BLaER1 treated with 17β-estradiol and CSF1 and Interleukin-3, amounts not matched to agents 10 nM and 100 nM (cell line): ENCODE data around the gene SKIDA1.

Source experiments
- H3K27ac ChIP-seq, 11 experiments: shearing (Covaris generic); formaldehyde crosslinking; 2 replicates each; pipeline ENCODE4 v1.8.1; 2022
- H3K27me3 ChIP-seq, 11 experiments: shearing (Covaris generic); formaldehyde crosslinking; 2 replicates each; pipeline ENCODE4 v1.8.1; 2022
- H3K36me3 ChIP-seq, 11 experiments: shearing (Covaris generic); formaldehyde crosslinking; 2 replicates each; pipeline ENCODE4 v1.8.1; 2022
- H3K4me1 ChIP-seq, 10 experiments: shearing (Covaris generic); formaldehyde crosslinking; 2 replicates each; pipeline ENCODE4 v1.8.1; 2022
- H3K4me2 ChIP-seq, 11 experiments: shearing (Covaris generic); formaldehyde crosslinking; 2 replicates each; pipeline ENCODE4 v1.8.1; 2022
- H3K4me3 ChIP-seq, 10 experiments: shearing (Covaris generic); formaldehyde crosslinking; 2 replicates each; pipeline ENCODE4 v1.8.1; 2022
- H3K9ac ChIP-seq, 11 experiments: shearing (Covaris generic); formaldehyde crosslinking; 2 replicates each; pipeline ENCODE4 v1.8.1; 2022
- H3K9me3 ChIP-seq, 11 experiments: shearing (Covaris generic); formaldehyde crosslinking; replicated peaks in 1 of 11; 2 replicates each; pipeline ENCODE4 v1.8.1; 2022
- H4K20me1 ChIP-seq, 11 experiments: shearing (Covaris generic); formaldehyde crosslinking; 2 replicates each; pipeline ENCODE4 v1.8.1; 2022
- Cebpa-rat ChIP-seq, 11 experiments: shearing (Covaris generic); IDR thresholded peaks; 2 replicates each; pipeline ENCODE4 v1.8.1; 2022

Gene SKIDA1

GRCh38 chr10:21526188-21526859 lies 842 bp upstream of the SKIDA1 start:
- H3K27ac ChIP-seq, result no peak overlapping the region
- H3K36me3 ChIP-seq, result no peaks in the 10 kb centered on the region
- H3K4me3 ChIP-seq, result peak overlapping the region in 9 of 10 experiments; percentile 1 to 68 (median 51); a peak in 12 of 20 replicates
- no peak for TF ChIP-seq Cebpa-rat (IDR thresholded peaks at IDR 0.05)
- peaks cover 0 to 22% (median 5%) of the 10 kb centered on the region in 10 experiments; a peak in 9 of 20 replicates for H3K4me1 ChIP-seq
- H4K20me1 ChIP-seq, result peaks cover 0 to 79% (median 51%) of the 10 kb centered on the region in 11 experiments; a peak in 19 of 22 replicates
- H3K9ac ChIP-seq, result no peak overlapping the region
- peaks cover 99 to 100% (median 99%) of the 10 kb centered on the region in 11 experiments for H3K27me3 ChIP-seq
- peak overlapping the region in 10 of 11 experiments; percentile 28 to 94 (median 64); a peak in 16 of 22 replicates for H3K4me2 ChIP-seq
- H3K9me3 ChIP-seq, result no peaks in the 10 kb centered on the region

GRCh38 chr10:21524526-21525366 lies 736 bp downstream of the SKIDA1 start:
- peaks cover 0 to 22% (median 5%) of the 10 kb centered on the region in 10 experiments; a peak in 9 of 20 replicates for H3K4me1 ChIP-seq
- peak overlapping the region in 4 of 10 experiments; percentile 50 to 59 (median 50); a peak in 6 of 20 replicates for H3K4me3 ChIP-seq
- H3K27me3 ChIP-seq, result peaks cover 99 to 100% (median 99%) of the 10 kb centered on the region in 11 experiments
- TF ChIP-seq Cebpa-rat (IDR thresholded peaks at IDR 0.05), result peak in 3 of 11 experiments; percentile 12 to 45 (median 25); a peak in 2 of 22 replicates
- peak overlapping the region in 5 of 11 experiments; percentile 62 to 94 (median 83); a peak in 9 of 22 replicates for H3K4me2 ChIP-seq
- no peaks in the 10 kb centered on the region for H3K9me3 ChIP-seq
- H3K9ac ChIP-seq, result no peak overlapping the region
- H3K27ac ChIP-seq, result no peak overlapping the region
- no peaks in the 10 kb centered on the region for H3K36me3 ChIP-seq
- peaks cover 0 to 89% (median 54%) of the 10 kb centered on the region in 11 experiments; a peak in 19 of 22 replicates for H4K20me1 ChIP-seq

- Histone ChIP-seq H4K20me1 (peaks cover 0 to 89% (median 60%) of the 10 kb centered on the region in 11 experiments; a peak in 19 of 22 replicates), H3K27ac (no peak overlapping the region), H3K9me3 (no peaks in the 10 kb centered on the region), H3K9ac (no peak overlapping the region), H3K4me1 (peaks cover 0 to 22% (median 5%) of the 10 kb centered on the region in 10 experiments; a peak in 9 of 20 replicates), H3K4me2 (peak overlapping the region in 1 of 11 experiments; percentile 84; a peak in 1 of 22 replicates), H3K27me3 (peaks cover 99 to 100% (median 99%) of the 10 kb centered on the region in 11 experiments), H3K4me3 (no peak overlapping the region), H3K36me3 (no peaks in the 10 kb centered on the region)
- TF ChIP-seq Cebpa-rat (IDR thresholded peaks at IDR 0.05), result no peak
Observed at GRCh38 chr10:21524131-21524525, 1.4 kb downstream of the SKIDA1 start.

GRCh38 chr10:21523557-21524008 lies 1.9 kb downstream of the SKIDA1 start:
- Histone ChIP-seq H3K9ac (no peak overlapping the region), H3K36me3 (no peaks in the 10 kb centered on the region), H3K27me3 (peaks cover 99 to 100% (median 99%) of the 10 kb centered on the region in 11 experiments), H4K20me1 (peaks cover 0 to 89% (median 65%) of the 10 kb centered on the region in 11 experiments; a peak in 19 of 22 replicates), H3K9me3 (no peaks in the 10 kb centered on the region), H3K4me3 (no peak overlapping the region), H3K4me1 (peaks cover 0 to 22% (median 5%) of the 10 kb centered on the region in 10 experiments; a peak in 9 of 20 replicates), H3K27ac (no peak overlapping the region), H3K4me2 (no peak overlapping the region)
- no peak for TF ChIP-seq Cebpa-rat (IDR thresholded peaks at IDR 0.05)

GRCh38 chr10:21522631-21523406 lies 2.7 kb downstream of the SKIDA1 start:
- Histone ChIP-seq H3K4me1 (peaks cover 0 to 22% (median 5%) of the 10 kb centered on the region in 10 experiments; a peak in 9 of 20 replicates), H3K4me3 (no peak overlapping the region), H3K36me3 (no peaks in the 10 kb centered on the region), H4K20me1 (peaks cover 0 to 89% (median 67%) of the 10 kb centered on the region in 11 experiments; a peak in 20 of 22 replicates), H3K27ac (no peak overlapping the region), H3K9ac (no peak overlapping the region), H3K27me3 (peaks cover 99 to 100% (median 99%) of the 10 kb centered on the region in 11 experiments), H3K4me2 (no peak overlapping the region), H3K9me3 (no peaks in the 10 kb centered on the region)
- TF ChIP-seq Cebpa-rat (IDR thresholded peaks at IDR 0.05), result no peak

- Histone ChIP-seq H3K9ac (no peak overlapping the region), H3K36me3 (no peaks in the 10 kb centered on the region), H3K9me3 (no peaks in the 10 kb centered on the region), H3K4me2 (no peak overlapping the region), H3K4me3 (no peak overlapping the region), H4K20me1 (peaks cover 0 to 89% (median 67%) of the 10 kb centered on the region in 11 experiments; a peak in 20 of 22 replicates), H3K4me1 (peaks cover 3 to 22% (median 10%) of the 10 kb centered on the region in 10 experiments; a peak in 14 of 20 replicates), H3K27me3 (peaks cover 99 to 100% (median 99%) of the 10 kb centered on the region in 11 experiments), H3K27ac (no peak overlapping the region)
- no peak for TF ChIP-seq Cebpa-rat (IDR thresholded peaks at IDR 0.05)
Observed at GRCh38 chr10:21521751-21522533, 3.5 kb downstream of the SKIDA1 start.

- H3K4me1 ChIP-seq, result peaks cover 5 to 22% (median 15%) of the 10 kb centered on the region in 10 experiments; a peak in 13 of 20 replicates
- no peak overlapping the region for H3K4me3 ChIP-seq
- H3K27ac ChIP-seq, result no peak overlapping the region
- no peak for TF ChIP-seq Cebpa-rat (IDR thresholded peaks at IDR 0.05)
- no peaks in the 10 kb centered on the region for H3K36me3 ChIP-seq
- no peaks in the 10 kb centered on the region for H3K9me3 ChIP-seq
- H4K20me1 ChIP-seq, result peaks cover 0 to 89% (median 68%) of the 10 kb centered on the region in 11 experiments; a peak in 19 of 22 replicates
- H3K4me2 ChIP-seq, result no peak overlapping the region
- H3K27me3 ChIP-seq, result peaks cover 99 to 100% (median 99%) of the 10 kb centered on the region in 11 experiments
- H3K9ac ChIP-seq, result no peak overlapping the region
Observed at GRCh38 chr10:21520949-21521348, 4.5 kb downstream of the SKIDA1 start.
